GM12874 (cell line): ENCODE data around the gene MCHR2.

Experiments
- CTCF ChIP-seq: IDR thresholded peaks from 2 replicates; pipeline ENCODE4 v1.5.1; 2011; ENCODE audit warnings: low read depth, mild to moderate bottlenecking, control low read depth, low read length, moderate library complexity; ENCODE audit not compliant: insufficient read depth

Gene MCHR2

GRCh38 chr6:99995916-99996315, 1.9 kb upstream of the MCHR2 start:
- TF ChIP-seq CTCF = no peak

DNA sequence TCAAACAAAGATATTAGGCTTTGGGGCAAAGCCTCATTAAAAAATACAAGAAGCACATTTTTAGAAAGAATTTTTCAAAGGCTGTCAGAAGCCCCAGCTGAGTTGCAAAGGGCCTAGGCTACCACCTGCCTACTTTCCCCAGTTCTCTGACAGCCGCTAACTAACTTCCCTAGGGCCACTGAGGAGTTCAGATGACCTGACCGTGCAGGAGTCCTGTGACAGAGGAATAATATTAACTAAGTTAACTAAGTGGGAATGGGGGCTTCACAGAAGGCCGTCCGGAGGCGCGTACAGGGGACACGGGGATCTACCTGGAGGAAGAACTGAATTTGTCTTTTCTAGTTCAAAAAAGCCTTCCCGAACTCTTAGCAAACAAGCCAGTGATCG, 884 bp downstream of the MCHR2 start:
- no peak for TF ChIP-seq CTCF

DNA sequence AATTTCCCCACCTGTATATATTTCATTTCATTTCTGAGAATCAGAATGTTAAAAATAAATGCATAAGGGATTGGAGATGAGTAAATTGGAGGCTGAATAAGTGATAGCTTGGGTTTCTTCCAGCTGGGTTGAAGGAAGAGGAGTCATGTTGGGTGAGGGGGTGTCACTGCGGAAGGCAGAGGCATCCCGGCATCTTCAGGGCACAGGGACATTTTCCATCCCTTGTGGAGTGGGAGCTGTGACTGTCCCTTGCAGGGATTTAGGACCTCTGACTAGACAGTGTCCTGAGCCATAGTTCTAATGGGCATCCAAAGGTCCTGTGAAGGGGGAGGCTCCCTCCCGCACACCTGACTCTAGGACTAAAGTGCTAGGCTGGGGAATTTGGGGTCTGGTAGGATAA, 2.1 kb downstream of the MCHR2 start:
- no peak for TF ChIP-seq CTCF

DNA sequence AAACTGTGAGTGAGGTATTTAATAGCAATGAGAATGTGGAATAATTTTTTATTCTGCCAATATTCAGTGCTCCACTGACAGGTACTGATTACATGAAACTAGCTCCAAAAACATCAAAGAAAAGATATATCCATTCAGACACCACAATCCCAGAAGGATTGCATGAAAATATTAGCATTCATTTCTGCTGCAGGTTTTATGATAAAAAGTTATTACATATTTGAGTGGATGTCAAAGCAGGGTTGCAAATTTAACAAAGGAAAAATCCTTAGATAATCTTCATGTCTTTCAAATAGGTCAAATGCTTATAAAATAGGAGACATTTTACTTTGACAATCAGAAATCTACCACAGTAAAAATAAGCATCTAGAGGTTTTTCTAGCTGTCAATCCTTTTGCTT, 13.3 kb downstream of the MCHR2 start:
- TF ChIP-seq CTCF = no peak

DNA sequence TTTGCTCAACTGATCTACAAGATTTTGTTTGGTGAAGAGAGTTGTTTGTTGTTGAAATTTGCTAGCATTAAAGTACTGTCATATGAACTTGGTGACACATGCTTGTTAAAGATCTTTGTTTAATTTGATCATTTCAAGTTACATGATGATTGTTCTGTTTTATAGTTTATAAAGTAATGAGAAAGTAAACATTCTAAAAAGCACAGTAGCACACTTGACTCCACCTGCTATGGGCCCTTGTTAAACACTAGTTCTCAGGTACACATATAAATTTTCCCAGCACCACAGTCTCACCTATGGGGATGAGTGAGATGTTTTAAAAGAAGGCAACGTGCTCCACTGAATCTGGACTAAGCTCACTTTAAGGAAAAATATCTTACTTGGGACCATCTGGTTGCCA, 14.1 kb downstream of the MCHR2 start:
- TF ChIP-seq CTCF = no peak

DNA sequence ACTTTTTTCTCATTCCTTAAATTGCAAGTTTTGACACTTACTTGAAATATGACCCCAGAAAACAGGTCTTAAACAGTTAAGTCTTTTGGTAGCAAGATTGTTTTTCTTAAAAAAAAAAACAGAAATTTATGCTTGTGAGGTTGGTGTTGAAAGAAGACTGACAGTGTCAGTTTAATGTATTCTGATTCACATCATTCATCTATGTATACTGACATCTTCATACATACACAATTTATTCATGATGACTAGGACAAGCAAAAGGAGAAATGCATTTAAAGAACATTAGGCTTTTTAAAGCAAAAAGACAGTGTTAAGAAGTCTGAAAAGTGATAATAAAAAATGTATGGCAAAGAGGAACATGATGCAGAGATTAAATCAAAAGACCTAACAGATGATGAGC, 27.0 kb downstream of the MCHR2 start:
- no peak for TF ChIP-seq CTCF

GRCh38 chr6:99960027-99960426, 34.0 kb downstream of the MCHR2 start:
- no peak for TF ChIP-seq CTCF
